Keratinocyte (primary cell): Measurements from ENCODE around the gene ELOA2. TPM values are rescaled to one million over a fixed set of nuclear protein-coding genes. Genes with fewer than 3 reads are reported as not detected.
"Not testable (repeated sequence)": the region's sequence is repeated elsewhere in the genome, so short reads cannot be mapped to it uniquely, and the experiment has no call there.

Experiments
- DNase-seq: peaks from one replicate; pipeline ENCODE4 v3.0.0-alpha.2; 2011; ENCODE audit warnings: low read depth, missing footprints, low spot score
- FAIRE-seq: peaks from 2 replicates; lab custom pipeline; 2011; peaks lifted over from hg19 to GRCh38; lab: Jason Lieb, UNC
- H2AFZ ChIP-seq: 2 replicates; pipeline ENCODE4 v1.6.0; 2012; ENCODE audit warnings: low read length, control low read depth, inconsistent platforms; ENCODE audit not compliant: control insufficient read depth
- H3K27ac ChIP-seq: 2 replicates; pipeline ENCODE4 v1.5.1; 2011; ENCODE audit warnings: low read length; ENCODE audit not compliant: control insufficient read depth, insufficient read depth
- H3K27me3 ChIP-seq: 3 replicates; pipeline ENCODE4 v1.6.0; 2011; ENCODE audit warnings: low read length; ENCODE audit not compliant: control insufficient read depth, insufficient read depth; ENCODE audit errors: extremely low read depth
- H3K36me3 ChIP-seq, 2 experiments: 2 replicates in 1 of 2; 3 replicates in 1 of 2; pipeline ENCODE4 v1.5.1; 2011; ENCODE audit warnings: low read length in 2 of 2, mild to moderate bottlenecking in 1 of 2; ENCODE audit not compliant: control insufficient read depth in 2 of 2, insufficient read depth in 2 of 2; ENCODE audit errors: extremely low read depth in 1 of 2
- H3K4me1 ChIP-seq: 3 replicates; pipeline ENCODE4 v1.5.1; 2011; ENCODE audit warnings: low read length; ENCODE audit not compliant: control insufficient read depth, insufficient read depth; ENCODE audit errors: extremely low read depth
- H3K4me2 ChIP-seq: 3 replicates; pipeline ENCODE4 v1.6.0; 2011; ENCODE audit warnings: low read depth, low read length; ENCODE audit not compliant: control insufficient read depth, insufficient read depth; ENCODE audit errors: extremely low read depth
- H3K4me3 ChIP-seq, 3 experiments: fragments of 200-600 bp in 1 of 3; sonication (generic) in 1 of 3; 2 replicates in 2 of 3; 3 replicates in 1 of 3; pipeline ENCODE4 v1.5.1; 2011 to 2016; ENCODE audit warnings: low read length in 3 of 3, mild to moderate bottlenecking in 3 of 3, control low read depth in 2 of 3, inconsistent platforms in 1 of 3, low read depth in 1 of 3, mixed read lengths in 1 of 3, mixed run types in 1 of 3, moderate library complexity in 1 of 3; ENCODE audit not compliant: control insufficient read depth in 2 of 3, insufficient read depth in 2 of 3; ENCODE audit errors: extremely low read depth in 1 of 3
- H3K79me2 ChIP-seq: 2 replicates; pipeline ENCODE4 v1.6.0; 2012; ENCODE audit warnings: low read length; ENCODE audit not compliant: control insufficient read depth, insufficient read depth
- H3K9ac ChIP-seq: 3 replicates; pipeline ENCODE4 v1.6.0; 2011; ENCODE audit warnings: low read length; ENCODE audit not compliant: control insufficient read depth, insufficient read depth; ENCODE audit errors: extremely low read depth
- H3K9me1 ChIP-seq: 3 replicates; pipeline ENCODE4 v1.6.0; 2011; ENCODE audit warnings: low read length; ENCODE audit not compliant: control insufficient read depth, insufficient read depth; ENCODE audit errors: extremely low read depth
- H3K9me3 ChIP-seq: 2 replicates; pipeline ENCODE4 v1.5.1; 2012; ENCODE audit warnings: low read depth, low read length; ENCODE audit not compliant: control insufficient read depth
- H4K20me1 ChIP-seq: 3 replicates; pipeline ENCODE4 v1.6.0; 2011; ENCODE audit warnings: low read length; ENCODE audit not compliant: control insufficient read depth, insufficient read depth; ENCODE audit errors: extremely low read depth
- CTCF ChIP-seq, 3 experiments: IDR thresholded peaks in 1 of 3; conservative IDR thresholded peaks in 1 of 3; optimal IDR thresholded peaks in 1 of 3; 2 replicates in 2 of 3; 3 replicates in 1 of 3; pipeline versions ENCODE3 to v1.5.1; 2011; ENCODE audit warnings: low read length in 3 of 3, mild to moderate bottlenecking in 3 of 3, moderate library complexity in 2 of 3, control low read depth in 1 of 3, inconsistent platforms in 1 of 3; ENCODE audit not compliant: insufficient read depth in 2 of 3; ENCODE audit errors: extremely low read depth in 1 of 3
- EZH2 ChIP-seq: IDR thresholded peaks from one replicate; pipeline ENCODE4 v1.6.1; 2012; ENCODE audit warnings: inconsistent platforms, mild to moderate bottlenecking, low read length, moderate library complexity
- dilution Hi-C: fragments of 300-500 bp; cut with MboI; formaldehyde crosslinking; loops from one replicate; pipeline ENCODE4 v1.7.0; 2020; ENCODE audit warnings: low sequenced_read_pairs; ENCODE audit not compliant: extremely low pct_ligation_motif_present
- polyA plus RNA-seq, 5 experiments: library from polyadenylated mRNA; depleted of rRNA in 3 of 5; stranded (reverse) in 3 of 5; stranded (forward) in 1 of 5; unstranded in 1 of 5; fragments of >200 nt; gene quantifications; 1 replicate in 1 of 5; 2 replicates in 3 of 5; 3 replicates in 1 of 5; pipeline versions ENCODE4 v1.2.1 to v1.2.3, GENCODE V29; 2011 to 2012; ENCODE audit warnings: missing spikeins in 2 of 5, low read depth in 1 of 5, low replicate concordance in 1 of 5

ELOA2 gene
- polyA plus RNA-seq, 1 donor (not counting 4 experiments of a cell fraction or from before 2014, with no cell fraction given) = not detected

- dilution Hi-C loops = no loop called here
- Histone ChIP-seq H2AFZ (no peak overlapping the region), H3K36me3 (no peaks in the 10 kb centered on the region), H3K27me3 (no peaks in the 10 kb centered on the region), H3K9me1 (no peaks in the 10 kb centered on the region), H3K4me3 (no peak overlapping the region), H3K9ac (no peak overlapping the region), H3K4me2 (no peak overlapping the region), H3K27ac (no peak overlapping the region), H3K9me3 (no peaks in the 10 kb centered on the region), H3K79me2 (no peaks in the 10 kb centered on the region), H3K4me1 (no peaks in the 10 kb centered on the region), H4K20me1 (no peaks in the 10 kb centered on the region)
- FAIRE-seq (no peak), DNase-seq (no peak)
- TF ChIP-seq CTCF (optimal IDR thresholded peaks at IDR 0.05 in 1 of 3, IDR thresholded peaks at IDR 0.05 in 1 of 3, conservative IDR thresholded peaks at IDR 0.05 in 1 of 3; ENCODE audit: extremely low read depth in 1 of 3, insufficient read depth in 2 of 3, low read length in 3 of 3) (peak; percentile 32 to 59 (median 40)), EZH2 (no peak)
Observed at GRCh38 chr18:47036298-47036874, 965 bp upstream of the ELOA2 start.

DNA sequence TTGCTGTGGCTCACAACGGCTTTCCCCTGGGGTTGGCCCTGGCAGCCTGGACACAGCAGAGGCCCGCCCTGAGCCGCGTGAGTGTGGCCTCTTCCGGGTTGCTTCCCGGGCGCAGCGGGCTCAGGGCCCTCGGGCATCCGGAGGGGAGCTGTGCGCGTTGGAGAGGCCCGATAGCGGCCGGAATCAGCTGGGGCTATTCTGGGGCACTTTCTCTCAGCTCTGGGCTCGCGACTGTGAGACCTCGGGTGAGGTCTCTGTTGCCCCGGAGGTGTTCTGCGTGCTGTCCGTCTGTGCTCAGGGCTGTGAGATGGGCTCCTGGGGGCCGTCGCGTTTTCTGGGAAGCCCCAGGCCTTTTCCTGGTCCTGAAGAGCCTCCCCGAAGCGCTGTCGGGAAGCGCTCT, 830 bp downstream of the ELOA2 start:
- H4K20me1 ChIP-seq, H3K9me3 ChIP-seq, H3K4me2 ChIP-seq, H3K79me2 ChIP-seq, H3K36me3 ChIP-seq, FAIRE-seq, dilution Hi-C loops, H3K4me3 ChIP-seq, H3K9me1 ChIP-seq, DNase-seq, H3K27ac ChIP-seq, H3K4me1 ChIP-seq, H3K9ac ChIP-seq, H2AFZ ChIP-seq, H3K27me3 ChIP-seq: not testable (repeated sequence)

DNA sequence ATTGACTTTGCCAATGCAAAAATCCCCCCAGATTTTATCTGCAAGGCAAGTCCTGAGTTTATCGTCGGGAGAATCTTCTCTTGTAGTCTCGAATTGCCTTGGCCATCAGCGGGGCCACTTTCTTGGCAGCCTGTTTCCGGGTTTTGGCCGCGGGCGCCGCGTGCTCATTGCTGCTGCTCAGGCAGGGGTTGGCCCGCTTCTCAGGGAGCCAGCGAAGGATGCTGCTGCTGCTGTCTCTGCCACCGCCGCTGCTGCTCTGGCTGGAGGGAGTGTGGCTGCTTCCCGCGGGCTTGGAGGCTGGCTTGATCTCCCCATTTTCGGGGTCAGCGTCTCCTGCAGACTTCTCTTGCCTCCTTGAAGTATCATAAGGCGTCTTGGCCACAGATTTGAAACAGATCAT, 2.5 kb downstream of the ELOA2 start:
- Histone ChIP-seq H3K9me1 (no peaks in the 10 kb centered on the region), H3K36me3 (no peaks in the 10 kb centered on the region), H3K4me2 (no peak overlapping the region), H3K27me3 (no peaks in the 10 kb centered on the region), H3K4me1 (no peaks in the 10 kb centered on the region), H3K9me3 (no peaks in the 10 kb centered on the region), H3K79me2 (no peaks in the 10 kb centered on the region), H3K9ac (no peak overlapping the region), H4K20me1 (no peaks in the 10 kb centered on the region), H3K27ac (no peak overlapping the region), H3K4me3 (no peak overlapping the region), H2AFZ (no peak overlapping the region)
- dilution Hi-C loops = no loop called here
- no peak for DNase-seq
- FAIRE-seq = no peak
- no peak for TF ChIP-seq CTCF (optimal IDR thresholded peaks at IDR 0.05 in 1 of 3, IDR thresholded peaks at IDR 0.05 in 1 of 3, conservative IDR thresholded peaks at IDR 0.05 in 1 of 3; ENCODE audit: extremely low read depth in 1 of 3, insufficient read depth in 2 of 3, low read length in 3 of 3)
- TF ChIP-seq EZH2 = no peak

DNA sequence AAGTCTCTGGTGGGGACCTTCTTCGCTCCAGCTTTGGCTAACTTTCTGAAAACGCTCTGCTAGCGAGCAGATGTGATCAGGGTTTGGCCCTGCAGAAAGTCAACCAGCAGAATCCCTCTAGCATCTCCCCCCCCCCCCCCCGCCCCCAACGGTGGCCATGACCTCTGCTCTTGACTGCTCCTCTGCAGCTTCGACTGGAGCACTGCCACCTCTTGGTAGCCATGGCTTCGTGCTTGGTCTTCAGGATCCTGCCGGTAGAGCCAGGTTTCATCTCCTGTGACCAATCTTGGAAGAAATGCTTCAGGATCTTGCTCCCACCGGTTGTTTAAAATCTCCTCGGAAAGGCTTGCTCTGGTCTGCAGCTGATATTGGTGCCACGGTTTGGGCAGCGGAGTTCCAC, 4.5 kb downstream of the ELOA2 start:
- FAIRE-seq, H4K20me1 ChIP-seq, H3K36me3 ChIP-seq, H3K4me3 ChIP-seq, H3K27ac ChIP-seq, H3K9me3 ChIP-seq, H3K4me2 ChIP-seq, DNase-seq, H3K9ac ChIP-seq, dilution Hi-C loops, H3K79me2 ChIP-seq, H3K4me1 ChIP-seq, H3K9me1 ChIP-seq, H2AFZ ChIP-seq, H3K27me3 ChIP-seq: not testable (repeated sequence)
